Measurements from ENCODE around the gene BCKDHA. TPM values are rescaled to one million over a fixed set of nuclear protein-coding genes. Genes with fewer than 3 reads are reported as not detected.

BCKDHA gene
- total RNA-seq, 1 donor from 2014 or later = 16.3 TPM

Other genes starting within 250 kb of the BCKDHA start
- gene CYP2S1, start 204.6 kb upstream of the BCKDHA start, total RNA-seq = 4.0 and 5.8 TPM in 2 replicates
- 14.8 and 15.7 TPM in 2 replicates for gene AXL, start 178.6 kb upstream of the BCKDHA start, total RNA-seq
- gene HNRNPUL1, start 133.4 kb upstream of the BCKDHA start, total RNA-seq = 256 and 259 TPM in 2 replicates
- gene CCDC97, start 87.6 kb upstream of the BCKDHA start, total RNA-seq = 44.9 and 46.5 TPM in 2 replicates
- 4.3 and 5.5 TPM in 2 replicates for gene TGFB1, start 43.9 kb upstream of the BCKDHA start, total RNA-seq
- 8.6 and 10.7 TPM in 2 replicates for gene B9D2, start 33.7 kb upstream of the BCKDHA start, total RNA-seq
- 12.8 and 14.3 TPM in 2 replicates for gene TMEM91, start 21.3 kb upstream of the BCKDHA start, total RNA-seq
- gene EXOSC5, start 459 bp upstream of the BCKDHA start, total RNA-seq = 15.4 and 17.0 TPM in 2 replicates
- gene B3GNT8, start 29.6 kb downstream of the BCKDHA start, total RNA-seq = 4.4 and 4.6 TPM in 2 replicates
- 51.3 and 54.1 TPM in 2 replicates for gene DMAC2, start 42.1 kb downstream of the BCKDHA start, total RNA-seq
- not detected in 2 replicates for gene ERICH4, start 45.3 kb downstream of the BCKDHA start, total RNA-seq
- gene CEACAM21, start 178.3 kb downstream of the BCKDHA start, total RNA-seq = not detected in 2 replicates
- gene CEACAM4, start 229.3 kb downstream of the BCKDHA start, total RNA-seq = not detected in 2 replicates

Data from progenitor cell of endocrine pancreas (in vitro differentiated cells).